IPS DF 6.9 (cell line): ENCODE results near the gene PNO1.
A peak's percentile ranks its signal among the peaks of the same experiment; 100 is the strongest.

Source experiments
- DNase-seq: peaks from one replicate; pipeline ENCODE4 v3.0.0-alpha.2; 2013; ENCODE audit warnings: low read depth, low spot score
- H3K27ac ChIP-seq: one replicate; pipeline ENCODE4 v1.5.1; 2013; ENCODE audit warnings: low read length, control low read depth
- H3K27me3 ChIP-seq: 2 replicates; pipeline ENCODE4 v1.6.1; 2013; ENCODE audit warnings: mild to moderate bottlenecking, low read length; ENCODE audit not compliant: control insufficient read depth, insufficient read depth
- H3K36me3 ChIP-seq: 2 replicates; pipeline ENCODE4 v1.6.1; 2013; ENCODE audit warnings: low read length; ENCODE audit not compliant: control insufficient read depth, insufficient read depth
- H3K4me1 ChIP-seq: 2 replicates; pipeline ENCODE4 v1.6.1; 2013; ENCODE audit warnings: low read length; ENCODE audit not compliant: control insufficient read depth, insufficient read depth
- H3K4me3 ChIP-seq: 2 replicates; pipeline ENCODE4 v1.5.1; 2013; ENCODE audit warnings: mild to moderate bottlenecking, low read length
- H3K9me3 ChIP-seq: 2 replicates; pipeline ENCODE4 v1.6.1; 2013; ENCODE audit warnings: low read length, inconsistent platforms; ENCODE audit not compliant: control insufficient read depth, insufficient read depth
- WGBS: extraction: QIAGEN DNeasy Blood & Tissue Kit; methylation state at CpG from one replicate; pipeline ENCODE4 v1.1.7; 2013; ENCODE audit warnings: mixed read lengths, missing lambda C conversion rate; ENCODE audit not compliant: insufficient read length, insufficient coverage; 5-methylcytosine and 5-hydroxymethylcytosine counted together

The PNO1 gene

DNA sequence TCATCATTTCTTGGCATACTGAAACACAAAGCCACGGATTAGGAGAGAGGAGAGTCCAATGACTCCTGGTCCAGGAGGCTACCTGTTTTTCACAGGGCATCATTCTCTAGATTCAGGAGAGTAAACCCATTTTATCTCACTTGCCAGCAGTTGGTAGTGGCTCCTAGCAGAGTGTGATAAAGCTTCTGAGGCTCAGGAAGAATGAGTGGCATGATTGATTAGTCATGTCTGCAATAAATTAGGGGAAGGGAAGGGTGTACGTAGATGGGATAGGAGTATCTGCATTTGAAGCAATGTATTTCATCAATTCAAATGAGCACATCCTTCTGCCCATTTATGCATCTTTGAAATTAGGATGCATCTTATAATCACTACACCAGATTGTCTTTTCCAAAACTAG, 31.1 kb upstream of the PNO1 start:
- Histone ChIP-seq H3K4me3 (no peak overlapping the region), H3K27me3 (no peaks in the 10 kb centered on the region), H3K4me1 (no peaks in the 10 kb centered on the region), H3K36me3 (no peaks in the 10 kb centered on the region), H3K9me3 (no peaks in the 10 kb centered on the region), H3K27ac (no peak overlapping the region)
- DNase-seq: no peak
- WGBS: no CpG with 5 or more reads among the region's 2 CpGs

DNA sequence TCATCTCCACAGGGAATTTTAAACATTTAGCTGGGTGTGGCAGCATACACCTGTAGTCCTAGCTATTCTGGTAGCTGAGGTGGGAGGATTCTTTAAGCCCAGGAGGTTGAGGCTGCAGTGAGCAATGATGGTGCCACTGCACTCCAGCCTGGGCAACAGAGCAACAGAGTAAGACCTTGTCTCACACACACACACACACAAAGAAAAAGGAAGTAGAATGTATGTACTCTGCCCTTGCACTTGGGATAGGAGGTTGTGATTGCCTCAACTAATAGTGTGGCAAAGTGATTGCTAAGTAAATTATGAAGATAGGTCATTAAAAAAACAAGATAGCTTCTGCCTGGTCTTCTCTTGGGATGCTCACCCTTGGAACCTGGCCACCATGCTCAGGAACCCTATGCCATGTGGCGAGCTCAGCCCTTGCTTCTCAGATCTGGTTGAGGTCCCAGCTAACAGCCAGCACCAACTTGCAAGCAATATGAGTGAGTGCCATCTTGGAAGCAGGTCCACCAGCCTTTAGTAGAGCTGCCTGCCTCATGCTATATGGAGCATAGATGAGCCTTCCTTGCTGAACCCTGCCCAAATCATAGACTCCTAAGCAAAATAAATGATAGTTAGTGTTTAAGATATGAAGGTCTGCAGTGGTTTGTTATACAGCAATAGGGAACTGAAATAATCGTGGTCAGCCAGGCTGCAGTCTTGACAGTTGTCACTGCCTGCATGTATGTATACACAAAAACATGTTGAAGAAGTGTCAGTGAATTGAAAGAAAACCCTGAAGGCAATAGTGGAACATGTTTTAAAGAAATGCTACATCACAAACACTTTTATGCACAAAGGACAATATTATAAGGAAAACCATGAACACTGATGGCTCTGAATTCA, 30.1 kb upstream of the PNO1 start:
- no peaks in the 10 kb centered on the region for H3K9me3 ChIP-seq
- H3K36me3 ChIP-seq: no peaks in the 10 kb centered on the region
- H3K4me3 ChIP-seq: no peak overlapping the region
- H3K27me3 ChIP-seq: no peaks in the 10 kb centered on the region
- no peak overlapping the region for H3K27ac ChIP-seq
- no peak for DNase-seq
- WGBS: no CpG with 5 or more reads among the region's 2 CpGs
- H3K4me1 ChIP-seq: no peaks in the 10 kb centered on the region

DNA sequence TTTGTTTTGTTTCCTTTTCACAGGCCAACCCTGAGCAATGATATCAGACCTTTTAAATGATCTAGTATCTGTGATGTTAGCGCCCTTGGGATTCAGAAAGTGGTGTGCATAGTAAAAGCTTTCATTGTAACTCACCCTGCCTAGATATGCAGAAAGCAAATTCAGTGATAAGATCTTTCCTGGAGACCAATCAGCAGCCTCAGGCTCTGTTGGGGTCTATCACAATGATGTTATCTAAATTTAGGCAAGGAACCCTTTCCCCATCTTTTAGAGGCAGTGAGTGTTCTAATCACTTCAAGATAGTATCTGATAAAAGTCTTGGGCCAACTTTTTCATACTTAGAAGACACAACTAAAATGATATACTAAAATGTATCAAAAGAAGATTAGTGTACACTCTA, 23.6 kb upstream of the PNO1 start:
- Histone ChIP-seq H3K36me3 (peaks cover 2% of the 10 kb centered on the region; the same call in 1 of the 2 replicates), H3K27ac (no peak overlapping the region), H3K9me3 (no peaks in the 10 kb centered on the region), H3K27me3 (no peaks in the 10 kb centered on the region), H3K4me3 (no peak overlapping the region), H3K4me1 (no peaks in the 10 kb centered on the region)
- DNase-seq: no peak
- WGBS: no CpG with 5 or more reads among the region's 1 CpG

DNA sequence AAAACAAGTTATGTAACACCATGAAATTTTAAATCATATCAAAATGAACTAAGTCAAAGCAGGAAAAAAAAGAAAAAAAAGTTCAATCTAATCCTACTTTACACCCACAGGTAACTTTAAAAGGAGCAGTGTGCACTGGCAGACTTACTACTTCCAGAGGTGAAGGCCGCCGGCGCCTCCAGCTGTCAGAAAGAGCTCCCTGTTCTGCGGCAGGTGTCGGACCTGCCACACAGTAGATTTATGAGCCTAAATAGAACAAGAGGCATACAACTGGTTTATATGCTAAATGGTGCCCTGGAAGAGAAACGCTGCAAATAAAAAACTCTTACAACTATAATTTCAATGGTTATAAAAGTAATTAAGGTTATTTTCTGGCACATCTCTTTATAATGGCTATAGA, 23.1 kb upstream of the PNO1 start:
- no peaks in the 10 kb centered on the region for H3K4me1 ChIP-seq
- H3K27me3 ChIP-seq: no peaks in the 10 kb centered on the region
- no peaks in the 10 kb centered on the region for H3K9me3 ChIP-seq
- no peak for DNase-seq
- H3K27ac ChIP-seq: no peak overlapping the region
- no CpG with 5 or more reads among the region's 6 CpGs for WGBS
- no peak overlapping the region for H3K4me3 ChIP-seq
- H3K36me3 ChIP-seq: peaks cover 2% of the 10 kb centered on the region; the same call in 1 of the 2 replicates

DNA sequence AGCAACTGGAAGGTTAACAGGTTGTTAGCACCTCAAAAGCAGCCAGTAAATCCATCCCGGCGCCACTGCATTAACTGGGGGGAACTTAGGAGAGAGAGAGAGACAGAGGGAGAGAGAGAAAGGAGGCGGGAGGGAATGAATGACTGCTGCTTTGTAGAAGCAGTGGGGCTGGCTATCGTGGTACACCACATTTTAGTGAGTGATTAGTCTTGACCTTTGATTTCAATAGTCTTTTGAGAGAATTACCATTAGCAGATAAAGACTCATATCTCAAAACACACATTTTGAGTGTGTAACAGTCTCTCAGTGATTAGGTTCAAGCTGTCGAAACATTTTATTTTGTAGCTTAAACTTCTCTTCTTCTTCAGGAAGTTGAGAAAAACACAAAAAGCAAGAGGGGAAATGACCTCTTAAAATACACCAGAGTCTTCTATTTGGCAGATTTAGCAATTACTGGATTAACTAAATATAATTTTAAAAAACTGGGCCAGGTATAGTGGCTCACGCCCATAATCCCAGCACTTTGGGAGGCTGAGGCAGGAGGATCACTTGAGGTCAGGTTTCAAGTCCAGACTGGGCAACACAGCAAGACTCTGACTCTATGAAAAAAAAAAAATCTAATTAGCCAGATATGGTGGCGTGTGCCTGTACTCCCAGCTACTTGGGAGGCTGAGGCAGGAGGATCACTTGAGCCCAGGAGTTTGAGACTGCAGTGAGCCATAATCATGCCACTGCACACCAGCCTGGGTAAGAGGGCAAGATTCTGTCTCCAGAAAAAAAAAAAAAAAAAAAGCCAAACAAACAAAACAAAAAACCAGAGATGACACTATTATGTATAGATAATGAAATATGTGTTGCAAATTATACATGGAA, 22.0 kb upstream of the PNO1 start:
- H3K9me3 ChIP-seq: no peaks in the 10 kb centered on the region
- H3K4me1 ChIP-seq: no peaks in the 10 kb centered on the region
- no peak overlapping the region for H3K27ac ChIP-seq
- no peaks in the 10 kb centered on the region for H3K27me3 ChIP-seq
- no peak for DNase-seq
- peaks cover 2% of the 10 kb centered on the region; the same call in 1 of the 2 replicates for H3K36me3 ChIP-seq
- H3K4me3 ChIP-seq: no peak overlapping the region
- no CpG with 5 or more reads among the region's 7 CpGs for WGBS

DNA sequence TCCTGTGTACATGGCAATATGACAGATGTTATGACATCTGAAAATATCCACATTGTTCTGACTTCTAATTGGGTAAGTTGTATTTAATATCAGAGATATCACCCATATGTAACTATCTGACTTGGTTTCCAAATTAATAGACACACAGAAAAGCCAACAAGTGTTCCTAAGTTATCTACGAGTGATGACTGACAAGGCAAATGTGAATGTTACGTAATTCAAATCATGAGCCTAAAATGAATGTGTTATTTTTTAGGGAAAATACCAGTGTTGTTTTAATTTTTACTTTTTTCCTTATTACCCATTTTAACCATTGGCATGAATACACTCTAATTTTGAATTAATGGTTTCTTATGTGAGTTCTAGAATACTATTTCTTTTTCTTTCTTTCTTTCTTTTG, 15.8 kb upstream of the PNO1 start:
- Histone ChIP-seq H3K36me3 (0 out of 2 replicates have a peak, but pooled peaks cover 2% of the 10 kb centered on the region), H3K9me3 (no peaks in the 10 kb centered on the region), H3K27me3 (no peaks in the 10 kb centered on the region), H3K4me3 (no peak overlapping the region), H3K4me1 (no peaks in the 10 kb centered on the region), H3K27ac (no peak overlapping the region)
- DNase-seq: no peak
- WGBS: no CpG with 5 or more reads among the region's 2 CpGs

DNA sequence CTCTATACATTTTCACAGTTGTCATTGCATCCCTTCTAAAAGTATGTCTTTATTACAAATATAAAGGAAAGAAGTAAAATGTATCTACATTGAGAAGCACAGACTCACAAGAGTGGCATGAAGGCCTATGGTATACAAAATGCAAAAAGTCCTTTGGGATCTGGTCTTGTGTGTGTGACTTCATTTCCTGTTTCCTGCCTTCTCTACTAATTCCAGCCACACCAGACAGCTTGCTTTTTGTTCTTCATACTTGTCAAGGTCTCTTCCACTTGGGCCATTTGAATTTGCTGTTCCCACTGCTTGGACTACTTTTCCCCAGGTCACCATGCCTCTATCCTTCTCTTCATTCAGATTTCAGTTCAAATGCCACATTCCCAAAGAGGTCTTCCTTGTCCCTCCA, 6.7 kb upstream of the PNO1 start:
- Histone ChIP-seq H3K27me3 (no peaks in the 10 kb centered on the region), H3K36me3 (no peaks in the 10 kb centered on the region), H3K9me3 (no peaks in the 10 kb centered on the region), H3K4me3 (no peak overlapping the region), H3K27ac (no peak overlapping the region), H3K4me1 (no peaks in the 10 kb centered on the region)
- DNase-seq: no peak

DNA sequence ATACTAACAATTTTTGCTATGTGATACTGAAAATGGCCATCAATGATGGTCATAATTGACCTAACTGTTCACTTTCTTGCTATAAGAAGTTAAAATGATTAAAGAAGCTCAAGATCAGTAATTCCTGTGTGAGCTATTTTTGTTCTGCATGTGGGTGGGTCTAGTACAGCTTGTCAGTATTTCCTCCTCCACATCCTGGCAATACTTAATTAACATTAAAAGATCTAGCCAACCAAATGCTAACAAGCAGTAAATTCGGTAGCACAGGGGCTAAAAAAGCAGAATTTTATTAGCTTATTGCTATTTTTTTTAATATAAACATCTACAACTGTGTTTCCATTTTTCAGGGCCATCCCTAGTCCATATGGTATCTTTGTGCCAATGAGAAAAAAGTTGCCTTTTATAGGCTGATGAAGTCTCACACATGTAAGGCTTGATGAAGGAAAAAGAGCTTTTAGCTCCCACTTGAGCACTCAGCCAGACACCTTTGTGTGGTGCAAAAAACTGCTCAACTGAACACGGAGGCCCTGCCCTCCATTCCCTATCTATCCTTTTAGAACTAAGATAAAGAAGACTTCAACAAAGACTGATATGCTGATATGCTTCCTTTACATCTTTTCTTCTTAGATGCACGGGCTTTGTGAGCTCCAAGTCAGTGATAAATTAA, 4.9 kb upstream of the PNO1 start:
- no peaks in the 10 kb centered on the region for H3K36me3 ChIP-seq
- H3K4me3 ChIP-seq: no peak overlapping the region
- H3K4me1 ChIP-seq: no peaks in the 10 kb centered on the region
- H3K27ac ChIP-seq: no peak overlapping the region
- no CpG with 5 or more reads among the region's 3 CpGs for WGBS
- H3K9me3 ChIP-seq: no peaks in the 10 kb centered on the region
- no peak for DNase-seq
- H3K27me3 ChIP-seq: no peaks in the 10 kb centered on the region

DNA sequence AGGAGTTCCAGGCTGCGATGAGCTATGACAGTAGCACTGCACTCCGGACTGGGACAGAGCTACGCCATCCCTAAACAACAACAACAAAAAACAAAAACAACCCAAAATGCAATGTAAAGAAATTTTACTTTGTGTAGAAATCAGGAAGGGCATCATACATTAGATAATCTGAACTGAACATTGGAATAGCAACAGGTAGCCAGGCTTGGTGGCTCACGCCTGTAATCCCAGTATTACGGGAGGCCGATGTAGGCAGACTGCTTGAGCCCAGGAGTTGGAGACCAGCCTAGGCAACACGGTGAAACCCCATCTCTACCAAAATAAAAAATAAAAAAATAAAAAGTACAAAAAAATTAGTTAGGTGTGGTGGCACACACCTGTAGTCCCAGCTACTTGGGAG, 2.1 kb upstream of the PNO1 start:
- Histone ChIP-seq H3K9me3 (no peaks in the 10 kb centered on the region), H3K4me1 (no peaks in the 10 kb centered on the region), H3K4me3 (no peak overlapping the region), H3K36me3 (peaks cover 3% of the 10 kb centered on the region; the same call in 1 of the 2 replicates), H3K27ac (no peak overlapping the region), H3K27me3 (no peaks in the 10 kb centered on the region)
- no CpG with 5 or more reads among the region's 7 CpGs for WGBS
- DNase-seq: no peak

DNA sequence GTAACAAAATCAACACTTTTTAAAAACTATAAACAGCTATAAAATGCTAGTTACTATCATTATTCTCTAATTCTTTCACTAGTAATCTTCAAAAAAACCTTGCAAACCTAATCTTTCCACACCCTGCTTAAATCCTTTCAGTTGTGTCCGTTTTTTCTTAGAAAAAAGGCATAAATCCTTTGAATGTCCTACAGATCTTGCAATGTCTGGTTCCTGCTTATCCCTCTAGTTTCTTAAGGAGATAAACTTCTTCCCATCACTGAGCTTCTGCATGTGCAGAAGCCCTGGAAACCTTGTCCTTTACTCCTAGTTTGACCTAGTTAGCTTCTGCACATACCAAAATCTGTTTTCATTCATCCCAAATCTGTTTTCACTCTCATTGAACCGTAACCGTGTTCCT, 1.3 kb upstream of the PNO1 start:
- Histone ChIP-seq H3K27me3 (no peaks in the 10 kb centered on the region), H3K36me3 (peaks cover 4% of the 10 kb centered on the region; the same call in 1 of the 2 replicates), H3K9me3 (no peaks in the 10 kb centered on the region), H3K27ac (no peak overlapping the region), H3K4me3 (peak overlapping the region; percentile 69; the same call in 1 of the 2 replicates), H3K4me1 (no peaks in the 10 kb centered on the region)
- WGBS: no CpG with 5 or more reads among the region's 3 CpGs
- no peak for DNase-seq
